GM21360 (cell line): ENCODE results near the gene TIGD2.

ENCODE experiments used
- ATAC-seq: cut with Tn5 transposase; IDR thresholded peaks from one replicate; pipeline ENCODE4 v1.9.1; 2021; ENCODE audit warnings: mild to moderate bottlenecking, moderate library complexity; ENCODE audit not compliant: unreplicated experiment

TIGD2 gene

GRCh38 chr4:89110986-89111832 lies at the start of gene TIGD2:
TIGD2 (plus strand) TSS chr4:89111533; CDS start chr4:89112975, 1,442 bp downstream.
- ATAC-seq: peak; percentile 90

GRCh38 chr4:89064848-89065247 lies 46.5 kb upstream of the TIGD2 start:
- no peak for ATAC-seq

GRCh38 chr4:89067417-89067816 lies 43.9 kb upstream of the TIGD2 start:
- ATAC-seq: no peak

GRCh38 chr4:89069481-89069880 lies 41.9 kb upstream of the TIGD2 start:
- ATAC-seq: peak; percentile 86

GRCh38 chr4:89070041-89070440 lies 41.3 kb upstream of the TIGD2 start:
- ATAC-seq: no peak

GRCh38 chr4:89071311-89071710 lies 40.0 kb upstream of the TIGD2 start:
- no peak for ATAC-seq

- ATAC-seq: no peak
Measured at GRCh38 chr4:89072921-89073320, 38.4 kb upstream of the TIGD2 start.

GRCh38 chr4:89077761-89078160 lies 33.6 kb upstream of the TIGD2 start:
- ATAC-seq: no peak

- no peak for ATAC-seq
Measured at GRCh38 chr4:89078300-89078699, 33.0 kb upstream of the TIGD2 start.

GRCh38 chr4:89099034-89099433 lies 12.3 kb upstream of the TIGD2 start:
- ATAC-seq: no peak

- ATAC-seq: no peak
Measured at GRCh38 chr4:89099471-89099870, 11.9 kb upstream of the TIGD2 start.

- peak; percentile 17 for ATAC-seq
Measured at GRCh38 chr4:89100853-89101252, 10.5 kb upstream of the TIGD2 start.

GRCh38 chr4:89101256-89102161 lies 9.8 kb upstream of the TIGD2 start:
- ATAC-seq: peak; percentile 95

GRCh38 chr4:89105726-89106125 lies 5.6 kb upstream of the TIGD2 start:
- no peak for ATAC-seq

GRCh38 chr4:89108091-89108490 lies 3.2 kb upstream of the TIGD2 start:
- ATAC-seq: no peak

- no peak for ATAC-seq
Measured at GRCh38 chr4:89109841-89110540, 1.3 kb upstream of the TIGD2 start.

- no peak for ATAC-seq
Measured at GRCh38 chr4:89110541-89110985, 770 bp upstream of the TIGD2 start.

- ATAC-seq: no peak
Measured at GRCh38 chr4:89111833-89112563, 665 bp downstream of the TIGD2 start.

GRCh38 chr4:89113415-89113814 lies 2.1 kb downstream of the TIGD2 start:
- ATAC-seq: no peak

GRCh38 chr4:89114100-89114499 lies 2.8 kb downstream of the TIGD2 start:
- peak; percentile 37 for ATAC-seq
